Measurements from ENCODE around the gene LCA5L. TPM values are rescaled to one million over a fixed set of nuclear protein-coding genes. Genes with fewer than 3 reads are reported as not detected.
"Not testable (repeated sequence)": the region's sequence is repeated elsewhere in the genome, so short reads cannot be mapped to it uniquely, and the experiment has no call there.

The LCA5L gene
- total RNA-seq, 1 donor = 3.1 TPM

DNA sequence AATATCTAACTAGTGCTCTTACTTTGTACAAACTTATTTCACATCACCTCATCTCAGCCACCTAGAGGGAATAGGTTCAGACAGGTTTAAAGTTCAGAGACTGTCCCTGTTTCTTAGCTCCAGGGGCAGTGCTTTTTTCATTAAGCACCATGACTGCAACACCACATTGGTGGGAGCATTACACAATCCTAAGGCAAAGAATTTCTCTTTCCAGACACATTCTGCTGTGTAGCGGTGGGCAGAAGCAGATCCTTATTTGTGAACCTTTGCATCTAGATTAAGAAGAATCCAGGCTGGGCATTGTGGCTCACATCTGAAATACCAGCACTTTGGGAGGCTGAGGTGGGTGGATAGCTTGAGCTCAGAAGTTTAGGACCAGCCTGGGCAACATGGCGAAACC is 16.1 kb downstream of the LCA5L start:
- no peak overlapping the region for H3K4me3 ChIP-seq (ENCODE audit: low read depth, low read length)
- TF ChIP-seq, protein P1, sequence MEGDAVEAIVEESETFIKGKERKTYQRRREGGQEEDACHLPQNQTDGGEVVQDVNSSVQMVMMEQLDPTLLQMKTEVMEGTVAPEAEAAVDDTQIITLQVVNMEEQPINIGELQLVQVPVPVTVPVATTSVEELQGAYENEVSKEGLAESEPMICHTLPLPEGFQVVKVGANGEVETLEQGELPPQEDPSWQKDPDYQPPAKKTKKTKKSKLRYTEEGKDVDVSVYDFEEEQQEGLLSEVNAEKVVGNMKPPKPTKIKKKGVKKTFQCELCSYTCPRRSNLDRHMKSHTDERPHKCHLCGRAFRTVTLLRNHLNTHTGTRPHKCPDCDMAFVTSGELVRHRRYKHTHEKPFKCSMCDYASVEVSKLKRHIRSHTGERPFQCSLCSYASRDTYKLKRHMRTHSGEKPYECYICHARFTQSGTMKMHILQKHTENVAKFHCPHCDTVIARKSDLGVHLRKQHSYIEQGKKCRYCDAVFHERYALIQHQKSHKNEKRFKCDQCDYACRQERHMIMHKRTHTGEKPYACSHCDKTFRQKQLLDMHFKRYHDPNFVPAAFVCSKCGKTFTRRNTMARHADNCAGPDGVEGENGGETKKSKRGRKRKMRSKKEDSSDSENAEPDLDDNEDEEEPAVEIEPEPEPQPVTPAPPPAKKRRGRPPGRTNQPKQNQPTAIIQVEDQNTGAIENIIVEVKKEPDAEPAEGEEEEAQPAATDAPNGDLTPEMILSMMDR (IDR thresholded peaks at IDR 0.05; ENCODE audit: insufficient read depth, low read length) = no peak
- no peak for DNase-seq (ENCODE audit: low read depth)

DNA sequence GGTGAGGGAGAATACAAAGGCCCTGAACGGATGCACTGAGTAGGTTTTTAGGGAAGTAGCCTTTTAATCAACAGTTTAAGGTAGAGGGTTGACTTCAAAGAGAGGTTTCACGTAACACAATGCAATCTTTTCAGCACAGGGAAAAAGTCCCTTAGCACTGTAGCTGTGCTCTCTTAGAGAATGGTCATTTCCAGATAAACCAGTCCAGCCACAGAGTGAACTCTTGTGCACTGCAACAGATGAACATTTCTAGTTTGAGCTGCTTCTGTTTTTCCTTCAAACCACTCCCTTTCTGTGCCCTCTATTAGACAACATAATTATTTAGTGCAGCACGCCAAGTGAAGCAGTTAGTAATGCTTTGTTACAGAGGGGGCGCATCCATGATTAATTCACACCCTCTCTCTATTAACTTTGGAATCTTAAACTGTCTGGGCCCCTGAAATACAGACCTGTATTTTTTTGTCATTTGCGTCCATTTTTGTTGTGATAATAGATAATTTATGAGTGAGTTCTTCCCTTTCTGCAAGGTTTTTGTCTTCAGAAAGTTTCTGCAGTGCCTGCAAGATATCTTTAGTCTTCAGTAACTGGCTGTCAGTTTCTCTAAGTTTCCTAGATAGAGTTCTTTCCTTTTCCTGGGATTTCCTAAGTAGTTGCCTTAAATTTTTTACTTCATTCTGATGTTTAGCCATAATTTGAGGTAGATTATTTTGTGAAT is 22.9 kb downstream of the LCA5L start:
- no peak for DNase-seq (ENCODE audit: low read depth)
- TF ChIP-seq, protein P1 (IDR thresholded peaks at IDR 0.05; ENCODE audit: insufficient read depth, low read length) = no peak
- H3K4me3 ChIP-seq (ENCODE audit: low read depth, low read length) = no peak overlapping the region

DNA sequence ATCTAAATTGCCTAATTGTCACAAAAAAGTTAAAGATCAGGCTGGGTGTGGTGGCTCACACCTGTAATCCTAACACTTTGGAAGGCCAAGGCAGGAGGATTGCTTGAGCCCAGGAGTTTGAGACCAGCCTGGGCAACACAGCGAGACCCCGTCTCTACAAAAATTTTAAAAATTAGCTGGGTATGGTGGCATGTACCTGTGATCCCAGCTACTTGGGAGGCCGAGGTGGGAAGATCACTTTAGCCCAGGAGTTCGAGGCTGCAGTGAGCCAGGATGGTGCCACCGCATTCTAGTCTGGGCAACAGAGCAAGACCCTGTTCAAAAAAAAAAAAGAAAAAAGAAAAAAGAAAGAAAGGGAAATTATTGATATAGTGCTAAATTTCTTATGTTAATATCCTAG is 26.4 kb downstream of the LCA5L start:
- not testable (repeated sequence) for H3K4me3 ChIP-seq (ENCODE audit: low read depth, low read length); DNase-seq (ENCODE audit: low read depth)

DNA sequence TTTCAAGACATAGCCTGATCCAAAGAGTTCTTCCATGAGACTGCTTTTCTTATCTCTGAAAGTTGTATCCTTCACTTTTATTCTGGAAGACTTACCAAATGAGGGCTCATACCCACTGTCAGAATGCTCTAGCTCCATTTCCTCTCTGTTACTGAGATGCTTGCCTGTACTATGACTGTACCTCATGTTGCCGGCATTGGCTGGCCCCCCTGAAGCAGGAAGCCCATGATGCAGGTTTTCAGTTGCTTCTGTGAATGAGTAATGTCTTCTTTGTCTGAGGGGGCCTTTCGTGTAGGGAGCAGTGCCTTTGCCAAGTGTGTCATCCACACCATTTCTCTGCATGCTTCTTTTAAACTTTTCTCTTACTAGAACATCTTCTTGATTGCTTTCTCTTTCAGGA is 39.5 kb downstream of the LCA5L start:
- H3K4me3 ChIP-seq (ENCODE audit: low read depth, low read length) = no peak overlapping the region
- TF ChIP-seq, protein P1 (IDR thresholded peaks at IDR 0.05; ENCODE audit: insufficient read depth, low read length) = no peak
- DNase-seq (ENCODE audit: low read depth) = no peak

DNA sequence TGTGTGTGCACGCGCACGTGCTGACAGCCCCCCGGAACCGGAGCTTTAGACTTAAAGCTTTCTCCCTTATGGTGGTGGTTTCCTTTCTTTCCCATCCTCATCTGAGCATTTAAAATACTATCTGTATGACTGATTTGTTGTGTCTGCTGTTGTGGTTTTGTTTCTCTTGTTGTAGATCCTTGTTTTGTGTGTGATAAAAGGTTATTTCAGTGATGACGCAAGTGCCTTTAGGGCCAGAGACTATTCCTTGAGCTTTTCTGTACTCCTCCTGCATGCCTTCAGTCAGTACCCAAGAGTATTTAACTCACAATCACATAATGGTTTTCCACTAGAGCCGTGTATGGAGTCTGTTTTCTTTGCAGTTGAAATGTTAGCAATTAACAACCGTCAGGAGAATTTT is 45.4 kb downstream of the LCA5L start:
- no peak for DNase-seq (ENCODE audit: low read depth)
- TF ChIP-seq, protein P1 (IDR thresholded peaks at IDR 0.05; ENCODE audit: insufficient read depth, low read length) = no peak
- H3K4me3 ChIP-seq (ENCODE audit: low read depth, low read length) = no peak overlapping the region

DNA sequence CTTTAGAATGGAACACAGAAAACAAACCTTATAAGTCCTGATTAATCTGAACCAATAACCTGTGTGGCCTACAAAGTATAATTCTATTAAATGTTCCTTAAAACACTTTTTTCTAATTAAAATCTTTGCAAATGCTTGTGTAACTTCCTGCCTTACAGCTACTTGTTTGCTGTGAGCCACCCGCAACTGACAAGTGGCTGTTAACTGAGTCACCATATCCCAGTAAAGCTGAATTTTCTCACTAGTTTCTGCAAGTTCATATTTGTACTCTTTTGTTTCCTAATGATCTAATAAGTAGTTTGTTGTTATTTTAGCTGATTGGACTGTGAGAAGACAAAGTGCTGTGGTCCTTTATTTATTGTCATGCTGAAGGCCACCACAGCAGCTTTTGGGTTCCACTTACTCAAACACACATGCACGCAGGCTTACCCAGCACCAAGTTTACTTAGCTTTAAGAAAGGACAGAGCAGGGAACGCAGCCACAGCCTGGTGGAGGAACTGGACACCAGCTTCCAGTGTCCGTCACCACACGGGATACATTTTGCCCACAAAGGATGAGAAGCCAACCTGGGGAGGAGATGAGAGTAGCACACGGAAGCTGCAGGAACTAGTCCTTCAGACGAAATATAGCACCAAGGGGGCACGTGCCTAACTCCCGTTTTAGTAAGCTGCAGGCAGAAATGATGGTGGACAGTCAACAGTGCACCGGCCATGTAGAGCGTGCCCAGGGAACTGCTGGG is 47.8 kb downstream of the LCA5L start:
- no peak for DNase-seq (ENCODE audit: low read depth)
- no peak overlapping the region for H3K4me3 ChIP-seq (ENCODE audit: low read depth, low read length)
- TF ChIP-seq, protein P1 (IDR thresholded peaks at IDR 0.05; ENCODE audit: insufficient read depth, low read length) = no peak

DNA sequence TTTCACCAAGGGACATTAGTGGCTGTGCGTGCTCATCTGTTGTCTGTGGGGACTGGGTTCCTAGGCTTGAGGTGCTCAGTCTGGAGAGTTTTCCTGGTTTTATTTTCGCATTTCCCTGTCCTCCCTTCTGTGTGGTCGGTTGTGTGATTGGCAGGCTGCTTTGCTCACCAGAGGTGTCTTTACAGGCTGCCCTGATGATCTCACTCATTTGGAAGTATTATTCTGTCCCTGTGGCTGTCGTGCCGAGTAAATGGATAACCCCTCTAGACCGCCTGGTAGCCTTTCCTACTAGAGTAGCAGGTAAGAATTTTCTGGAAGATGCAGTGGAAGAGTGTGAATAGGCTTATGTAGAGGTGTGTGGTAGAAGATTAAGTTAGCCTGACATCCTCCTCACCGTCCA is 52.6 kb downstream of the LCA5L start:
- H3K4me3 ChIP-seq (ENCODE audit: low read depth, low read length) = no peak overlapping the region
- DNase-seq (ENCODE audit: low read depth) = no peak
- TF ChIP-seq, protein P1 (IDR thresholded peaks at IDR 0.05; ENCODE audit: insufficient read depth, low read length) = no peak
